ENCODE data around the gene LY6G5C. TPM values are rescaled to one million over a fixed set of nuclear protein-coding genes. Genes with fewer than 3 reads are reported as not detected.

The LY6G5C gene
- total RNA-seq: 1 to 10 TPM in 1 of 4 donors, under 1 TPM in 2, not detected in 1; 0.54 to 7.9 (median 0.83) TPM

DNA sequence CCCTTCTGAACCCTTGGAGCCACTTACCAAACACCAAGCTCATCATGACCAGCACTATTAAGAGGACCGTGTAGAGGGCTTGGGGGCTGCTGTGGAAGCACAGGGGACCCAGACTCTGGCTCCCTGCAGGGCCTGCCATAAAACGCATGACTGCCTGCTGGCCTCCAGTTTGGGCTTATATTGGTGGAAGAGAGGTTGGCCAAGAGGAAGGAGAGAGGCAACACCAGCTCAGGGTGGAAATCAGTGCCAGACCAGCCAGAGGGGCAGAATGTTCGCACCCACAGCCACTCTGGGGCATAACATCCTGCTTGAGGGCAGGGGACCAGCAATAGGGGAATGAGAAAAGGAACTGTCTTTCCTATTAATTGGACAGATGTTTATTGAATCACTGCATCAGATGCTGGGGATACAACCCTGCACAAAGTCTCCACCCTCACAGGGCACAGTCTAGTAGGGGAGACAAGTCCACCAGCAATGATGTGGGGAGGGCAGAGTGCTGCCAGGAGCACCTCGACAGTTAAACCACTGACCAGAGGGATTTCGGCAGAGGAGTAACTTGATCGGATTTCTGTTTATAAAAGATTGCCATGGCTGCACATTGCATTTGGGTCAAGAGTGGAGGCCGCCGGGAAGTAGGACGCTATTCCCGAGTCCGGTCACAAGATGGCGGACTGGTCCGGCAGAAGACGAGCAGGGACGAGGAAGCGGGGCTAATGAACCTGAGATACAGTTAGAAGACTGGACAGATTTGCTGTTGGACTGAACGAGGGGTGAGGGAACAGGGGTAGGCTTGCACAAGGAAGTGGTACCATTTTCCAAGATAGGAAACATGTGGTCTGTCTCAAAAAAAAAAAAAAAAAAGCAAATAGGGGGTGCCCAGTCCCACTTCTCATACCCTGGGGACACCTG is at the start of gene LY6G5C:
TSS of gene LY6G5C (minus strand) at position 842 of the 909 bp plus-strand sequence. CDS start at position 148, 694 bp downstream.
- H3K27ac ChIP-seq: peak within 1 kb of the TSS; percentile 79 to 84 (median 80)
- no peaks in the 10 kb centered on the region for H3K36me3 ChIP-seq
- TF ChIP-seq CTCF (IDR thresholded peaks at IDR 0.05) (peak; percentile 25 to 89 (median 80)), POLR2A (IDR thresholded peaks at IDR 0.05) (no peak)
- intact Hi-C loops (cut with DNase I): loop anchor here (5.0 kb wide), 1 partner anchor 152 kb away; no protein-coding TSS in a partner anchor
- WGBS, 2 donors: 10 to 13% methylated on average over 17 of the region's 17 CpGs
- DNase-seq: peak; percentile 89
- H3K27me3 ChIP-seq: no peaks in the 10 kb centered on the region
- peak within 1 kb of the TSS in 2 of 3 donors; percentile 24 to 27 for H3K4me3 ChIP-seq (replicated peaks in 1 of 3)
- peaks cover 10 to 18% of the 10 kb centered on the region in 2 donors for H3K4me1 ChIP-seq
- no peaks in the 10 kb centered on the region for H3K9me3 ChIP-seq

DNA sequence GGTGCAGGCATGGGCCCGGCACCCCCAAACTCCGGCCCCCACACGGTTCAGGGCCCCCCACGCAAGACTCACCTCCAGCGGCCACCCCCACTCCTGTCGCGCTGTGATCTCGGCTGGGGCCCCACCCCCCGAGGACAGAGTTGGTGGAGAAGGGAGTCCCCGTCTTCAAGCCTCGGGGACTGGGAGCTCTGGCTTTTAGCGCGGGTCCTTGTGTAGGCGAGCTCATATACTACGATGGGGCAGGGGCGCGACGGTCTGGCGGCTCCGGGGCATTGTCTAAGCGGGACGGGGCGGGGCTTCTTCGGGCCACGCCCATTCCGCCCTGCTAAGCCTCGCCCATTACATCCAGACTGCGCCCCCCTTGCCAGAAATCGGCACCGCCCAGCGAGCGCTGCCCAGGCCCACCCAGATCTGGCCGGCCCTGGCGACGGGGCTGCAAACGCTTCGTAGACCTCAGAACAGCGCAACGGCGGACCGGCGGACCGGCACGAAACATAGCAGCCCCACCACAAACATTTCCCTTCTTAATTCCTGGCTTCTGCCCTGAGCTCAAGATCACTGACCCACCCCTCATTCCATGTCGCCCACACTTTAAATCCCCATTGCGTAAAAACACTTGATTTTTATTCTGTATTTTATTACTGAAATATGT is 49.2 kb upstream of the LY6G5C start:
- H3K27me3 ChIP-seq: no peaks in the 10 kb centered on the region
- peak overlapping the region; percentile 82 to 98 (median 93) for H3K27ac ChIP-seq
- intact Hi-C loops (cut with DNase I): loop anchor here (5.0 to 10.0 kb wide), 2 partner anchors 43 to 105 kb away; no protein-coding TSS in a partner anchor
- H3K4me1 ChIP-seq: peaks cover 35 to 53% of the 10 kb centered on the region in 2 donors
- H3K9me3 ChIP-seq: no peaks in the 10 kb centered on the region
- peak overlapping the region; percentile 55 to 84 (median 62) for H3K4me3 ChIP-seq (replicated peaks in 1 of 3)
- 10 to 11% methylated on average over 21 to 26 of the region's 46 CpGs for WGBS, 2 donors
- TF ChIP-seq POLR2A (IDR thresholded peaks at IDR 0.05): peak; percentile 57 to 79
- no peak for TF ChIP-seq CTCF (IDR thresholded peaks at IDR 0.05)
- peak; percentile 84 to 86 for DNase-seq
- peaks cover 33 to 42% of the 10 kb centered on the region in 2 donors for H3K36me3 ChIP-seq

GRCh38 chr6:31729515-31729978 is 48.7 kb upstream of the LY6G5C start:
- peak overlapping the region; percentile 82 to 98 (median 93) for H3K27ac ChIP-seq
- no peaks in the 10 kb centered on the region for H3K27me3 ChIP-seq
- H3K9me3 ChIP-seq: no peaks in the 10 kb centered on the region
- 0 to 1% methylated on average over 17 to 20 of the region's 29 CpGs for WGBS, 2 donors
- peaks cover 33 to 42% of the 10 kb centered on the region in 2 donors for H3K36me3 ChIP-seq
- H3K4me3 ChIP-seq (replicated peaks in 1 of 3): peak overlapping the region; percentile 55 to 84 (median 62)
- peak; percentile 93 to 95 for DNase-seq
- intact Hi-C loops (cut with DNase I): loop anchor here (10.0 kb wide), 1 partner anchor 105 kb away; no protein-coding TSS in a partner anchor
- TF ChIP-seq CTCF (IDR thresholded peaks at IDR 0.05) (peak; percentile 29 to 72 (median 60)), POLR2A (IDR thresholded peaks at IDR 0.05) (no peak)
- H3K4me1 ChIP-seq: peaks cover 30 to 51% of the 10 kb centered on the region in 2 donors

DNA sequence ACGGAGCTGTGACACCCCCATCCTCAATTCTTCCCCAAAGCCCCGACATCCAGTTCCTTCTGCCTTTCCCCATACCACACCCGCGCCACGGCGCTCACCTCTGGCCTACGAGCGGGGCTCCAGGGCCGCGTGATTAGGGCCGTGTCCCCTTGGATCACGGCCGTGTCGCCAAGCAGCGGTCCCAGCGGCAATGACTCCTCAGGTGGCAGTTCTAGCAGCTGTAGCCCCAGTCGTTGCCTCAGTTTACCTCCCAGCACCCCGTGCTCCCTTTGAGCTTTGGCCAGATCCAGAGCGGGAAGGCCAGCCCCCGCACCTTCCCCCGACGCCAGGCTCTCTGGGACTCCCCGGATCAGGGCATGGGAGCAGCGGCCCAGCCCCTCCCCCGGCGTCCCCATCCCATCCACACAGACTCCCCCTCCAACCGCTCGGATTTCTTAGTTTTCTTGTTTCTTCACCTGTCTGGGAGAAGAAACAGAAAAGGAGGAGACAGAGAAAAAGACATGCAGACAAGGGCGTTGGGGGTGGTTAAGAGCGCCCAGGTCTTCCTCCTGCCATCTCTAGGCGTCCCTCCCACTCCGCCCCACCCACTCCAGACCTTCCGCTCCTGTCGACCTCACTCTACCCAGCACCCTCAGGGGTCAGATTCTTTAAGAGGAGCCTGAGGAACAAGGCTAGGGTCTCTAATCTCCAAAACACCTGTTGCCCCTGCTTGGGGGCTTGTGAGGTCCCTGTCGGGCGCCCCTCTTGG is 48.1 kb upstream of the LY6G5C start, which contains the start of gene DDAH2:
TSS of gene DDAH2 (minus strand) at position 533 of the 748 bp plus-strand sequence. CDS start at position 395, 138 bp downstream.
- no peaks in the 10 kb centered on the region for H3K27me3 ChIP-seq
- H3K9me3 ChIP-seq: no peaks in the 10 kb centered on the region
- TF ChIP-seq POLR2A (IDR thresholded peaks at IDR 0.05) (no peak), CTCF (IDR thresholded peaks at IDR 0.05) (no peak)
- H3K36me3 ChIP-seq: peaks cover 33 to 37% of the 10 kb centered on the region in 2 donors
- H3K4me3 ChIP-seq (replicated peaks in 1 of 3): peak within 1 kb of the TSS; percentile 55 to 84 (median 62)
- intact Hi-C loops (cut with DNase I): loop anchor here (10.0 kb wide), 1 partner anchor 106 kb away; no protein-coding TSS in a partner anchor
- peak in 1 of 2 donors; percentile 29 for DNase-seq
- peaks cover 24 to 45% of the 10 kb centered on the region in 2 donors for H3K4me1 ChIP-seq
- H3K27ac ChIP-seq: peak within 1 kb of the TSS; percentile 82 to 98 (median 93)
- WGBS, 2 donors: 9 to 11% methylated on average over 29 to 34 of the region's 36 CpGs

Data from thyroid gland (tissue), 4 donors.